Skeletal muscle satellite cell (primary cell): Measurements from ENCODE around the gene THAP7.
A peak's percentile ranks its signal among the peaks of the same experiment; 100 is the strongest.

Experiments used
- H3K27me3 ChIP-seq: 2 replicates; pipeline ENCODE4 v1.7.0; 2013; ENCODE audit warnings: low read length; ENCODE audit not compliant: control insufficient read depth, insufficient read depth
- H3K36me3 ChIP-seq: 2 replicates; pipeline ENCODE4 v1.7.0; 2013; ENCODE audit warnings: mild to moderate bottlenecking, control low read depth, low read length; ENCODE audit not compliant: insufficient read depth
- H3K4me1 ChIP-seq: 2 replicates; pipeline ENCODE4 v1.7.0; 2013; ENCODE audit warnings: low read length; ENCODE audit not compliant: control insufficient read depth, insufficient read depth
- H3K4me2 ChIP-seq: 2 replicates; pipeline ENCODE4 v1.7.0; 2013; ENCODE audit warnings: mild to moderate bottlenecking, low read length
- H3K4me3 ChIP-seq: 2 replicates; pipeline ENCODE4 v1.7.0; 2013; ENCODE audit warnings: low read length
- H3K9ac ChIP-seq: 2 replicates; pipeline ENCODE4 v1.7.0; 2013; ENCODE audit warnings: mild to moderate bottlenecking, low read depth, low read length, moderate library complexity
- H3K9me3 ChIP-seq: replicated peaks from 2 replicates; pipeline ENCODE4 v1.7.0; 2013; ENCODE audit warnings: mild to moderate bottlenecking, control low read depth, low read length

Gene THAP7

DNA sequence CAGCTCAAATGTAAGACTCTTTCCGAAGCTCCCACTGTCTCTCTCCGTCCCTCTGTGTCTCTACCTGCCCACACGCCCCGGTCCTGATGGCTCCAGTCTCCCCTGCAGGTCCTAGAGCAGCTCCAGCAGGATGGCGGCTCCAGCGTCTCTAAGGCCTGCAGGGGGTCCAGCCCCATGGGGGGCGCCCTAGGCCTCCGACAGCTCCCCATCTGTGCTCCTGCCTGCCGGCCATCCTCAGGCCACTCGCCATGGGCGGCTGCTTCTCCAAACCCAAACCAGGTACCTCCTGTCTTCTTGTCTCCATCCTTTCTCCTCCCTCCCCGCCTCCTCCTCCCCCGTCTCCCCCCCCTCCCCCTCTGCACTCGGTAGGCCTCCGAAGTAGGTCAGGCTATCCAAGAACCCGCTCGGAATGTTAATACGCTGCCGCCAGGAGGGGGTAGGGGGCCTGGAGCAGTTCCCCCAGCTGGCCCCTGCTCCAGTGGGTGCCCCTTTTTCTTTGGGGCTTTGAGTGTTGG, 34.2 kb downstream of the THAP7 start:
- Histone ChIP-seq H3K9ac (no peak overlapping the region), H3K4me2 (no peak overlapping the region), H3K36me3 (no peaks in the 10 kb centered on the region), H3K4me1 (no peaks in the 10 kb centered on the region), H3K4me3 (no peak overlapping the region), H3K9me3 (no peaks in the 10 kb centered on the region), H3K27me3 (peaks cover 23% of the 10 kb centered on the region)

DNA sequence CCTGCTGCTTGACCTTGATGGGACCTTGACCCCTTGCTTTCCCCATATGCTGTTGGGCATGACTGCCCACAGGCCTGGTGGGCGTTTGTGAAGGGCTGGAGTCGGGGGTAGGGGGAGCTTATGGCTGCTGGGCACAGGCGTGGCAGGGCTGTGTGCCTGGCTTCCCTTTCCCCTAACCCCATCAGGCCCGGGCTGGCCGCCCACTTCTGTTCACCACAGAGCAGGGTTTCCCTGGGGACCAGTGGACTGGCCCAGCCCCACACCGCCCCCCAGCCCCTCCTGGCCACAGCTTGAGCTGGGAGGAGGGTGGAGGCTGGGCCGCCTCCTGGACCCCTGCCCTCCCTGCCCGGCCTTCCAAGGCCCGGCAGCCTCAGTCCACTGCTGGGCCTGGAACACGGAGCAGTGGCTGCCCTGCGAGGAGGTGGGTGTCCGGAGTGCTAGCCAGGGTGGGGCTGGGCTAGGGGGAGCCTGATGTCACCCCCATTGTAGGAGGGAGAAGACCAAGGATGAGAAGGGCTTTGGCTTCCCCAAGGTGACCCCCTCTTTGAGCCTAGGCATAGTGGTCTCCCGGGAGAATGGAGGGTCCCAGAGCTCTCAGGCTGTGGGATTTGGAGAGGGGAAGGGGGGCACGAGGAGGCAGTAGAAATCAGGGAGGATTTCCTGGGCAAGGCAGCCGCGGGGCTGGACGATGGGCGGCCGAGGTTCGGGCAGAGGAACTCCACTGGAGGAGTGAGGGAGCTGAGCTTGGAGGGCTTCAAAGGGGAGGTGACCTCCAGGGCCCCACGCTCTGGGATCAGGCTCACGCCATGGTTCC, 34.8 kb downstream of the THAP7 start, which contains the start of gene AIFM3:
TSS of gene AIFM3 (plus strand) at position 373 of the 814 bp plus-strand sequence. CDS start 690 bp downstream, outside the sequence.
- H3K27me3 ChIP-seq = peaks cover 23% of the 10 kb centered on the region
- H3K9ac ChIP-seq = no peak within 1 kb of the TSS
- H3K4me2 ChIP-seq = no peak within 1 kb of the TSS
- H3K9me3 ChIP-seq = no peaks in the 10 kb centered on the region
- H3K4me1 ChIP-seq = no peaks in the 10 kb centered on the region
- H3K4me3 ChIP-seq = no peak within 1 kb of the TSS
- H3K36me3 ChIP-seq = no peaks in the 10 kb centered on the region

DNA sequence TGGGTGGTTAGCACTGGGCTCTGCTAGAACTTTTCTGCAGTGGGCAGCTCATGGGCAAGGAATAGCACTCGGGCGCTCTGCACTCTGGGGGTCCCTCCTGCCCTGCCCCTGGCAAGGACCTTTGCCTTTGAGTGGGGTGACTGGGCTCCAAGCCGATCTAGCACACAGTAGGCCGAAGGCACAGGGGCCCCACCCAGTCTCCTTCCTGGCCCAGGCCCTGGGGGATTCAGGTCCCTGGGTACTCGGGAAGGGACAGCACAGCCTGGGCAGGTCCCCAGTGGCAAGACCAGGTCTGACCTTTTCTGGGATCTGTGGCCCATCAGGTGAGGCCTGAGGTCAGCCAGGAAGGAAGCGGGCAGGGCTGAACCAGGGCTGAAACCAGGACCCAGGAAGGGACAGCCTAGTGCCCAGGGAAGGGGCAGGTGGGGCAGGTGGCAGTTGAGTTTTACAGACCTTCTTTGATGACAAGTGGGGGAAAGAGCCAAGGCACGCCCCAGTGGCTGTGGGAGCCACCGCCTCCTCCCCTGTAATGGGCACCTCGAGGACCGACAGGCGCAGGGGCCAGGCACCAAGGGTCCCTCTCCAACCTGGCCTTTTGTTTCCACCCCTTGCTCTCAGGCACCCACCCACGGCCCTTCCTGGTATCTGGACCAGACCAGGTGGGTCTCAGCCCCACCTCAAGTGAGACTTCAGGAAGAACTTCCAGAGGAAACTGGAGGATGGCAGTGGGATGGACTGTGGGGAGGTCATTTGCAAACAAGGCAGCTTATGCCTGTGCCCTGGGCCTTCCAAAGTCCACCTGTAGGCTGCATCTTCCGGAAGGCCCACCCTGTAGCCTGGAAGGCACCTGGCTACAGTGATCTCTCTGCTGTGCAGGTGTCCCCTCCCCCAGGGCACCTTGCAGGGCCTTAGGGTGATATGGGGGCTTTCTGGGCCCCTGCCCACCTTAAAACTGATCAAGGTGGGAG, 35.7 kb downstream of the THAP7 start:
- H3K36me3 ChIP-seq = no peaks in the 10 kb centered on the region
- H3K4me1 ChIP-seq = no peaks in the 10 kb centered on the region
- no peak overlapping the region for H3K9ac ChIP-seq
- no peaks in the 10 kb centered on the region for H3K9me3 ChIP-seq
- H3K4me3 ChIP-seq = no peak overlapping the region
- no peak overlapping the region for H3K4me2 ChIP-seq
- peaks cover 23% of the 10 kb centered on the region for H3K27me3 ChIP-seq

DNA sequence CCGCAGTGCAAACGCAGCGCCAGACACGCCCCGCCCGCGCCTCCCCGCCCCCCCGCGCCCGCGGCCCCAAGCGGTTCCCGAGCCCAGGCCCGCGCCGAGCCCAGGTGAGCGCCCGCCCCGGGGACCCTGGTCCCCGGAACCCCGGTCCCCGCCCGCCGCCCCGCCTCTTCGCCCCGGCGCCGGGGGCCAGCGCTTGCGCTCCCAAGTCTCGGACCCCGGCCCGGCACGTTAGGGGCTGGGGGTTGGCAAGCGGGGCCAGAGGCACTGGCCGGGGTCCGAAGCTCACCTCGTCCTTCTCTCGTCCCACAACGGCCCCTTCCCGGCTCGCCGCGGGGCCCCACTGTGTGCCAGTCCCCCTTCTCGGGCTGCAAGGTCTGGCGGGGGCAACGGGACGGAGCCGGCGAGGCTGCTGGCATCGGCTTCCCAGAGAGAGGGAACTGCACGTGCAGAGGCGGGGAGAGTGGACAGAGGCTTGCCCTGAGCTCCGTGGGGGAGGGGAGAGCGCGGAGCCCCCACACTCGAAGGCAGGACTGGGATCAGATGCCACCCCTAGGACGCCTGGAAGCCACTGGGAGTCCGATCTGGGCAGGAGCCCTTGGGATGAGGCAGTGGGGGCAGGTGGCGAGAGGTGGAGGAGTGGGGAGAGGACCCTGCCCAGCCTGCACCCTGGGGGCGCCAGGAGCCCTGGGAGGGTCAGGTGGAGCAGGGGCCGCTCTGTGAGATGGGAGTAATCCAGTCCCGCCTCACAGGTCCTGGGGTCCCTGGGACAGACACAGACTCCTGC, 36.6 kb downstream of the THAP7 start:
- Histone ChIP-seq H3K9ac (no peak overlapping the region), H3K27me3 (peaks cover 23% of the 10 kb centered on the region), H3K4me3 (peak overlapping the region; percentile 42), H3K36me3 (no peaks in the 10 kb centered on the region), H3K9me3 (no peaks in the 10 kb centered on the region), H3K4me2 (peak overlapping the region; percentile 65), H3K4me1 (no peaks in the 10 kb centered on the region)

DNA sequence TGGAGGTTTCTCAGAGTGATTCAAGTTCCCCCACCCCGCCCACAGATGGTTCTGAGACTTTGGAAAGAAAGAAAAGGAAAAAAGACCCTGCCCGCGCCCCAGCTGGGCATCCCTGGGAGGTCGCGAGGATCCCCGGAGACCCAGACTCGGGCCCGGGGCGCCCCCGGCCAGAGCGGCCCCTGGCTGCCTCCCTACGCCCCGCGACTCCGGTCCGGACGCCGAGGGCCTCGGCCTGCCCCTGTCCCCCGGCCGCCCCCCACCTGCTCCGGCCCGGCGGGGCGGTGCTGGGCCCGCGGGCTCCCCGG, 37.2 kb downstream of the THAP7 start:
- no peaks in the 10 kb centered on the region for H3K9me3 ChIP-seq
- peak overlapping the region; percentile 54 for H3K4me2 ChIP-seq
- H3K36me3 ChIP-seq = no peaks in the 10 kb centered on the region
- H3K4me1 ChIP-seq = no peaks in the 10 kb centered on the region
- H3K9ac ChIP-seq = no peak overlapping the region
- H3K4me3 ChIP-seq = no peak overlapping the region
- H3K27me3 ChIP-seq = peaks cover 23% of the 10 kb centered on the region

DNA sequence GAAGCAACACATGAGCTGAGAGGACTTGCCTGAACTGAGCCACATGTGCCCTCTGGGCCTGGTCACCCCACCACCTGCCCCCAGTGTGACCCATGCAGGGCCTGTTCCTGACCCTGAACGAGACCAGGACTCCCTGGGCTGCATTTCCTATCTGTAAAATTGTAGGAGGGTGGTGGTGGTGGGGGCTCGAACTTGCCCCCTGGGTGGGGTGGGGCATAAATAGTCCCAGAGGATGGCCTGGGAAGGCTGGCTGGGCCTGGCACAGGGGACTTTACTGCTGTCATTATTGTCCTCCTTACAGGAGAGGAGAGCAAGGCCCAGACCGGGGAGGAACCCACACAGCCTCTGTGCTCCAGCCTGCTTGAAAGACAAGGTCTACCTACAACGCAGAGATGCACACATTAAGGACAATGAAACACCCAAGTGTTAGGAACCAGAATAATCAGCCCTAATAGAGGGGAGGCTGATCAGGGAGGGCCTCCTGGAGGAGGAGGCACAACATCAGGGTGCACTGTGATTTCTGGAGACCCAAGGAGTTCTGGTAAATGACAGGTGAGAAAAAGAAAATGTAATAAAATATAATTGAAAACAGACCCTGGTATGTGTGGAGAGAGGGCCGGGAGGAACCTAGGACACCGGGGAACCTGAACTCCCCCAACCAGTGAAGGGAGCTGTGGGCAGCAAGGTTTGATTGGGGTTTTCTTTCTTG, 37.7 kb downstream of the THAP7 start:
- peak overlapping the region; percentile 54 for H3K4me2 ChIP-seq
- H3K9me3 ChIP-seq = no peaks in the 10 kb centered on the region
- H3K9ac ChIP-seq = no peak overlapping the region
- peaks cover 23% of the 10 kb centered on the region for H3K27me3 ChIP-seq
- H3K36me3 ChIP-seq = no peaks in the 10 kb centered on the region
- H3K4me1 ChIP-seq = no peaks in the 10 kb centered on the region
- no peak overlapping the region for H3K4me3 ChIP-seq

DNA sequence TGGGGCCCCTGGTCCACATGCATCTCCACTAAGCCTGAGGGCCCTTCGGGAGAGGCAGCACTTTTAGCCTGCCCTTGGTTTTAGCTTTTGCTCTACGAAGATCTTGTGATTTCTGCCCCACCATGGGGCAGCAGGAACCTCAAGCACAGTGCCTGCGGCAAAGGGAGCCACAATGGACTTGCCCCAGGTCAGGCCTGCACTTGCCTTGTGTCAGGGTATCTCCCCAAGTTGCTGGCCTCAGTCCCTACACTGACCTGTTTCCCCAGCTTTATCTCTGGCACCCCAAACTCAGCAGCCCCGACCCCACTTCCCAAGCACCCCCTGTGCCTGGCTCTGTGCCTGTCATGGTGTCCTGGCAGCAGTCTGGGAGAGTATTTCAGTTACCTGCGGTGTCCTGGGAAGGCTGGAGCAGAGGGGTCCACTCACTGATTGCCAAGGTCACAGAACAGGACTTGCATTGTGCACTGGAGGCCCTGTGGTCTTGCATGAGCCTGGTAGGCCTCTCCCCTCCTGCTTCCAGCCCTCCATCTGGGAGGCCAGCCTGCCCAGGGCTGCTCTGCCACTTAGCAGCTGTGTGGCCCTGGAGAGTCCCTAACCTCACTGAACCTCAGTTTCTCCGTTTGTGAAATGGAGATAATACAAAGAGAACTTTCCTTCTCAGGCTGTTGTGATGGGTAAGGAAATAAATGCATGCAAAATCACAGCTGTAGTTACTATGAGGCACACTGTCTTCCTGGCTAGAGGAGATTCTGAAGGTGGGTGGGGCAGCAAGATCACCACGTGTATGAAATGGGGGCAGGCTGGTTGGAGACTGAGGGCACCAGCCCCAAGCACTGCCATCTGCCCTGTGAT, 38.5 kb downstream of the THAP7 start:
- H3K9me3 ChIP-seq = no peaks in the 10 kb centered on the region
- no peaks in the 10 kb centered on the region for H3K36me3 ChIP-seq
- peaks cover 23% of the 10 kb centered on the region for H3K27me3 ChIP-seq
- no peak overlapping the region for H3K9ac ChIP-seq
- H3K4me2 ChIP-seq = no peak overlapping the region
- no peak overlapping the region for H3K4me3 ChIP-seq
- no peaks in the 10 kb centered on the region for H3K4me1 ChIP-seq

DNA sequence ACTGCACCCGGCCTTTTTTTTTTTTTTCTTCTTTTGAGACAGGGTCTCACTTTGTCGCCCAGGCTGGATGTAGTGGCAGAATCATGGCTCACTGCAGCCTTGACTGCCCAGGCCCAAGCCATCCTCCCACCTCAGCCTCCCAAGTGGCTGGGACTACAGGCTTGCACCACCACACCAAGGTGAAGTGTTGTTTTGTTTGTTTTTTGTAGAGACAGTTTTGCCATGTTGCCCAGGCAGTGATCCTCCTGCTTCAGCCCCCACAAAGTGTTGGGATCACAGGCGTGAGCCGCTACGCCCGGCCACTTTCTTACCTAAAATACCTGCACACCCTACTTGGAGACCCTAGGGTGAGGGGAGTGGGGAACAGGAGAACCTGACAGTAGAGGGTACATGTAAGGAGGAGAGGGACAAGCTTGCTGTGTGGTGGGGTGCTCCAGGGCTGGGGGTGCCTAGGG, 39.4 kb downstream of the THAP7 start:
- H3K9me3 ChIP-seq = no peaks in the 10 kb centered on the region
- H3K4me2 ChIP-seq = no peak overlapping the region
- H3K9ac ChIP-seq = no peak overlapping the region
- H3K36me3 ChIP-seq = no peaks in the 10 kb centered on the region
- peaks cover 23% of the 10 kb centered on the region for H3K27me3 ChIP-seq
- peaks cover 6% of the 10 kb centered on the region for H3K4me1 ChIP-seq
- H3K4me3 ChIP-seq = no peak overlapping the region

DNA sequence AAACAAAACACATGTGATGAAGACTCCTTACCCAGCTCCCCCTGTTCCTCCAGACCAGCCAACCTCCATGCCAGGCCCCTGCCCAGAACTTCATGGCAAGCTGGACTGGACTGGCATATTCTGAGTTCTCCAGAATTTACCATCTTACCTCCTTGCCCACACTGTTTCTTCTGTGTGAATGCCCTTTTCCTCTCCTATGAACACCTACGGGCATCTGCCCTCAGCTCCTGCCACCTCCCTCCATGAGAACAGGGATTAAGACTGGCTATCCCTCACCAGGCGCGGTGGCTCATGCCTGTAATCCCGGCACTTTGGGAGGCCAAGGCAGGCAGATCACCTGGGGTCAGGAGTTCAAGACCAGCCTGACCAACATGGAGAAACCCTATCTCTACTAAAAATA, 41.3 kb downstream of the THAP7 start:
- H3K4me3 ChIP-seq = no peak overlapping the region
- peaks cover 18% of the 10 kb centered on the region for H3K27me3 ChIP-seq
- no peak overlapping the region for H3K9ac ChIP-seq
- no peak overlapping the region for H3K4me2 ChIP-seq
- no peaks in the 10 kb centered on the region for H3K36me3 ChIP-seq
- no peaks in the 10 kb centered on the region for H3K9me3 ChIP-seq
- H3K4me1 ChIP-seq = peaks cover 19% of the 10 kb centered on the region
